GM12801 (cell line): ENCODE measurements around the gene MAD1L1.

Source experiments
- TF ChIP-seq, protein P1 (sequence below): IDR thresholded peaks from one replicate; pipeline ENCODE4 v1.5.1; 2011; ENCODE audit warnings: control low read depth; ENCODE audit not compliant: insufficient read length; ENCODE audit errors: extremely low read depth

MAD1L1 gene

DNA sequence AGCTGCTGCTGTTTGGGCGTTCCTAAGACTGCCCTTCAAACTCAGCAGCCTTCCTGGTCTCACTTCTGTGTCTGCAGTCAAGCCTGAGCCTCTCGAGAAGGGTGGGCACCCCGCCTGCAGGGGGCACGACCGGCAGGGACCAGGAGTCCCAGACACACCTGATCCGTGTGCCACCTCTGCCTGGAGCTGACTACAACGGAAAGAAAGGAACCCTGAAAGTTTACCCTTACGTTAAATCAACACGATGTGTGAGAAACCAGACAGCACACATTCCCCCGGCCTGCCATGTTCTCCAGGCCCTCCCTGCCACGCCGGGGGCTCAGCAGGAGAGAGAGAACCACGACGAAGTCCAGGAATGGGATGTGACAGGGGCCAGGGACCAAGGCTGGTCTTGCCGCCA lies 5.0 kb downstream of the MAD1L1 start:
- TF ChIP-seq, protein P1, sequence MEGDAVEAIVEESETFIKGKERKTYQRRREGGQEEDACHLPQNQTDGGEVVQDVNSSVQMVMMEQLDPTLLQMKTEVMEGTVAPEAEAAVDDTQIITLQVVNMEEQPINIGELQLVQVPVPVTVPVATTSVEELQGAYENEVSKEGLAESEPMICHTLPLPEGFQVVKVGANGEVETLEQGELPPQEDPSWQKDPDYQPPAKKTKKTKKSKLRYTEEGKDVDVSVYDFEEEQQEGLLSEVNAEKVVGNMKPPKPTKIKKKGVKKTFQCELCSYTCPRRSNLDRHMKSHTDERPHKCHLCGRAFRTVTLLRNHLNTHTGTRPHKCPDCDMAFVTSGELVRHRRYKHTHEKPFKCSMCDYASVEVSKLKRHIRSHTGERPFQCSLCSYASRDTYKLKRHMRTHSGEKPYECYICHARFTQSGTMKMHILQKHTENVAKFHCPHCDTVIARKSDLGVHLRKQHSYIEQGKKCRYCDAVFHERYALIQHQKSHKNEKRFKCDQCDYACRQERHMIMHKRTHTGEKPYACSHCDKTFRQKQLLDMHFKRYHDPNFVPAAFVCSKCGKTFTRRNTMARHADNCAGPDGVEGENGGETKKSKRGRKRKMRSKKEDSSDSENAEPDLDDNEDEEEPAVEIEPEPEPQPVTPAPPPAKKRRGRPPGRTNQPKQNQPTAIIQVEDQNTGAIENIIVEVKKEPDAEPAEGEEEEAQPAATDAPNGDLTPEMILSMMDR, result no peak

DNA sequence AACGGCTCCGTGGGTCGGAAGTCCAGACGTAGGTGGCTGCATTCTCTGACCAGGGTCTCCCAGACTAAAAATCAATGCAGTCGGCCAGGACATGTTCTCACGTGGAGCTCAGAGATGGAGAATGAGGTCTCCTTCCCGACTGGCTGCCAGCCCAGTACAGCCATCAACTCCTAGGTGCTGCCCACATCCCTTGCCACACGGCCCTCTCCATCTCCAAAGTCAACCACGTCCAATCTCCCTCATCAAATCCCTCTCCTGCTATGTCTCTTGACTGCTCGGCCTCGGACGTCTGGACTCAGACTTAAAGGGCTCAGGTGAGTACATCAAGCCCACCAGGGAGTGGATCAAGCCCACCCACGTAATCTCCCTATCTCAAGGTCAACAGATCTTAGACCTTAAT lies 6.9 kb downstream of the MAD1L1 start:
- TF ChIP-seq, protein P1, result no peak

DNA sequence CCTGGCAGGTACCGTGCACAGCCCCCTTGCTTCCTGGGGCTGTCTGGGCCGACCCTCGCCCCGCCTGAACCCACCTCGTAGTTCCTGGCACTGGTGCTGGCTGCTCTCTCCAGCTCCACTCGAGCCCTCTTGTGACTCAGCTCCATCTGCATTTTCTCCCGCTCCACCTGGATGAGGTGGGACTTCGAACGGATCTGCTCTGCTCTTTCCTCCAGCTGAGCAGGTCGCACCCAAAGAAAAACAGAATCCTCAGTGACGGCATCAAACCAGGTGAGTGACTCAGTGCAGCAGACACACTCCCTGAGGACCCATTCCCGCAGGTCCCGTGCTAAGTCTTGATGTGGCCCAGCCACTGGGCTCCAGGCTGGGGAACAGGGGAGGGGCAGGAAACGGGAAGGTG lies 7.4 kb downstream of the MAD1L1 start:
- TF ChIP-seq, protein P1, result no peak

DNA sequence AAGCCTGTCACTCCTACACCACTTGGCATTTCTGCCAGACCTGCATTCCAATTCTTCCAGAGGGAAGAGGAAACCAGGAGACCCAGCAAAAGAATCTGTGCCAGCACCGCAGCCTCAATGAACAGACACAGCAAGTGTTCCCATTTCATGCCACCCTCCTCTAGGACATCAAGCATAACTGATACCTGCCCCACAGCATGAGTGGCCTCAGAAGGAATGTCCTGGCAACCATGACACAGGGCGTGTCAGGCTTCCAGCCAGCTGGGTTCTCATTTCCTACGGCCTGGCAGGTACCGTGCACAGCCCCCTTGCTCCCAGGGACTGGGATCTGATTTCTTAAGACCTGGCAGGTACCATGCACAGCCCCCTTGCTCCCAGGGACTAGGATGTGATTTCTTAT lies 7.8 kb downstream of the MAD1L1 start:
- TF ChIP-seq, protein P1, result no peak

DNA sequence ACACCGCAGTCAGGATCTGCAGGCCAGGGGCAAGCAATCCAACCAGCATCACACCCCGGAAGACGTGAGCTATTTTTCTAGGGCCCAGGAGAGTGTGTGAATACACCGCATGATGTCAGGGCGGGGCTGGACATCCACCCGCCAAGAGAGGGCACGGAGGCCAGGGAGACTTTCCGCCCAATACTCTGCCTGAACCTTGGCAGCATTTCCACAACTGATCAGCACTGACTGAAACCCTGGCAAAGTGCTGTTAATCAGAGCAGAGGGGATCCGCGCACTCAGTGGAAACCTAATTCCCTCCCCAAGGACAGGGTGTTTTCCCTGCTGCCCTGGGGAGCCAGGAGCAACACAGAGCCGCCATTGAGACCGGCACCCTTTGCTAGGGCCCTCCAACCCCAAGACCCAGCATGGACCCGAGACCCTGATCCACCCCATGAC lies 8.2 kb downstream of the MAD1L1 start:
- TF ChIP-seq, protein P1, result no peak

DNA sequence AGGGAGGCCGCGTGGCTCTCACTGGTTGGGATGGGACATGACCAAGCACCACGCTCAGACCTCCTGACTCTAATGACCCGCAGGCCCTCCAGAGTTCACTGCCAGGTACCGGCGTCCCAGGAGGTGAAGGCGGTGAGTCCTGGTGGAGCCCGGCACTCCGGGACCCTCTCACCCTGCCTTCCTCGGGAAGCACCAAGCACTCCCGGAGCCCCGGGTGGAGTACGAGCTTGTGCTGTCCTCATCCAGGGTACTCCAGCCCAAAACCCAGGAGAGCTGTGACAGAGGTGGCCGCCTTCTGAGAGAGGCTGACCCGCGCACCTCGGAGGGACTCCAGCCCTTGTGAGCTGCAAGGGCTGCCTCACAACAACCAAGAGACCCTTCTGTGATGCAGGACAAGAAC lies 9.4 kb downstream of the MAD1L1 start:
- TF ChIP-seq, protein P1, result no peak

DNA sequence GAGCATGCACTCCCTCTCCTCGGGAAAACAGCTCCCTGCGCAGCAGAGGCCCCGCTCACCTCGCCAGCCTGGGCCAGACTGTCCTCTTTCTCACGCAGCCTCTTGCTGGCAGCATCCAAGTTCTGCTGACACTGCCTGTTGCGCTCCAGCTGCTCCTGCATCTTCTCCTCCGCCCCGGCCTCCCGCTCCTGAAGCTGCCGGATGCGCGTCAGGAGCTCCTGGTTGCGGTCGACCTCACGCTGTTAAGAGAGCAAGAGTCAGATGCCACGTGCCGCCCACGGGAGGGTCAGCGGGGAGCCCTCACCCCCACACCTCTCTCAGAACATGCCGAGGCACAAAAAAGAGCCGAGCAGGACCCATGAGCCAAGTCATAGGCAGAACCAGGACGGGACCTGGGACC lies 10.2 kb downstream of the MAD1L1 start:
- TF ChIP-seq, protein P1, result no peak

DNA sequence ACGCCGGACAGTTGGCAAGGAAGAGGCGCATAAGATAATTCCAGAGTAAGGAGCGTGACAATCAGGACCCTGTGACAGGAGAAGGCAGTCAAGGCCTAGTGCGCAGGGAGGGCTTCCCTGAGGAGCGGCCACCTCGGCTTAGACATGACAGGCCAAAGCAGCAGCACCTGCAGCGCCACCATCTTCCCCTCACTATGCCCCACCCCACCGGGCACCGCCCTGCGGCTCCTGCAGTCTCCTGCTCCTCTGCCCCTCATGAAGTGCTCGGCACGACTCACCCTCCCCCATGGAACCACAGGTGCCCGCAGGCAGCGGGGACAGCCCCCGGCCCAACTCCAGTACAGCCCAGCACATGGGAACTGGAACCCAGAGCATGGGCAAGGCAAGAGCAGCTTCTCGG lies 11.8 kb downstream of the MAD1L1 start:
- TF ChIP-seq, protein P1, result no peak
